GM20431 (cell line): ENCODE data around the gene PTDSS2.
"Not testable (repeated sequence)": the region's sequence is repeated elsewhere in the genome, so short reads cannot be mapped to it uniquely, and the experiment has no call there.

Source experiments
- in situ Hi-C: fragments of 300-500 bp; cut with MseI, MboI; formaldehyde crosslinking; loops from one replicate; pipeline ENCODE4 v1.15.0; 2020; ENCODE audit warnings: low sequenced_read_pairs; ENCODE audit not compliant: unreplicated experiment

Gene PTDSS2

DNA sequence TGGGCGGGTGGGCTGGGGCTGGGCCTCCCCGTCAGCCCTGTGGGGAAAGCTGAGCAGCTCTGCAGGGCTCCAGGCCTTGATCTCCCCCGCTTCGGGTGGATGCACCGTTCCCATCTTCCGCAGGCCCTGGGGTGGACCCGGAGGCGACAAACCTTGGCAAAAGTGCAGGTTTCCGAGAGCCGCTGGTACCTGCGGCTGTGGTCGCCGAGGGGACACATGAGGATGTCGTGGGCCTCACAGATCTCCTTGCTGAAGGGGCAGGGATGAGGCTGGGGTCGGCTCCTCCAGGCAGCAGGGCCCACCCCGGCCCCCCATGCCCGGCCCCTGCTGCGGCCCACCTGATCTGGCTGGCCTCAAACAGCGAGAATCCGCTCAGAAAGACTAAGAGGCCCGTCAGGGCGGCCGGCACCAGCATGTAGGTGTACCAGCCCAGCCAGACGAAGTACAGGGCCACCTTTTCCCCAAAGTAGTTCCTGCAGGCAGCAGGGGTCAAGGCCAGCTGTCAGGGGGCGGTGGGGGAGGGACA is 20.1 kb upstream of the PTDSS2 start:
- in situ Hi-C loops, result no loop called here

DNA sequence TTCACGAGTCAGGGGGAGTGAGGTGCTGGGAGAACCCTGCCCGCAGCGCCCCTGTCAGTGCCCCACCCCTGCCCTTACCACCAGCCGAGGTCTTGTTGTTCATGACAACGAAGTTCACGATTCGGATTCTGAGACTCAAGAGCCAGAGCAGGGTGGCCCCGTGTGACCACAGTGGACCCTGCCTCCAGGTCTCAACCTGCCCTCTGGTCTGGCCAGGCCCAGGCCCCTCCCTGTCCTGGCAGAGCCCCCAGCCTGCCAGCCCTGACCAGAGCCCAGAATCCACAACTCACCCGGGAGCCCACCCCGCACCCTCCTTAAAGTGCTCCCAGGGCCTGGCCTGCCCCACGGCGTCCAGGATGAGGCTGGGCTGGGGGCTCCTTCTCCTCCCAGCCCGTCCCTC is 18.2 kb upstream of the PTDSS2 start:
- in situ Hi-C loops, result no loop called here

GRCh38 chr11:432501-433100 is 17.5 kb upstream of the PTDSS2 start:
- in situ Hi-C loops, result no loop called here

- in situ Hi-C loops, result no loop called here
These were observed 17.0 kb upstream of the PTDSS2 start for GRCh38 chr11:433111-433510.

DNA sequence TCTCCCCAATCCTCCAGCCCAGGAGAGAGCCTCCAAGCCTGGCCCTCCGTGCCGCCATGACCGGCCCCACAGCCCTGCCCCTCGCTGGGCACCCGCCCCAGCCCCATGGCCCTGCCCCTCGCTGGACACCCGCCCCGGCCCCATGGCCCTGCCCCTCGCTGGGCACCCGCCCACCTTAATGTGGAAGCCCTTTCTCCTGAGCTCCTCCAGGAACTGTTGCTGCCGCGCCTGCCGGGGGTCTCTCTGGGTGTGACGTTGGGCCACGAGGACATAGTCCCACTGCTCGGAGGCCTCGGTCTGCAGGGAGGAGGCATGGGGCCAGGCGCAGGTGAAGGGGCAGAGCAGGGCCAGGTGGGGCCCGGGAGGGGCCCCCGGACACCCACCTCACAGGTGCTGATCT is 16.4 kb upstream of the PTDSS2 start:
- in situ Hi-C loops, result no loop called here

DNA sequence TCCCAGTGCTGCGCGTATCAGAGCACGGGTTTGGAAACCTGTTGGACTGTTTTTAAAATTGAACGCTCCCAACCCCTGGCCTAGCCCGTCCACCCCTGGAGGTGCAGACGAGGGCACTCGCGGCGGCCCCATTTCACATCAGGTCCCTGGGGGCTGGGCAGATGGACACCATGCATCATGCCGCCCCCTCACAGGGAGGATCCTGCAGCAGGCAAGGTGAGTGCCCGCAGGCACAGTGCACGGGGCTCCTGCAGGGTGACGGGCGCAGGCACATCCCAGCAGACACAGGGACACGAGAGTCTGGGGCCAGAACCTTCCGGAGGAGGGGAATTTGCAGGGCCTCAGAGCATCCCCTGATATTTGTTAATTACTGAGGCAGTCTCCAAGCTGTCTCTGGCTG is 15.6 kb upstream of the PTDSS2 start:
- in situ Hi-C loops, result no loop called here

DNA sequence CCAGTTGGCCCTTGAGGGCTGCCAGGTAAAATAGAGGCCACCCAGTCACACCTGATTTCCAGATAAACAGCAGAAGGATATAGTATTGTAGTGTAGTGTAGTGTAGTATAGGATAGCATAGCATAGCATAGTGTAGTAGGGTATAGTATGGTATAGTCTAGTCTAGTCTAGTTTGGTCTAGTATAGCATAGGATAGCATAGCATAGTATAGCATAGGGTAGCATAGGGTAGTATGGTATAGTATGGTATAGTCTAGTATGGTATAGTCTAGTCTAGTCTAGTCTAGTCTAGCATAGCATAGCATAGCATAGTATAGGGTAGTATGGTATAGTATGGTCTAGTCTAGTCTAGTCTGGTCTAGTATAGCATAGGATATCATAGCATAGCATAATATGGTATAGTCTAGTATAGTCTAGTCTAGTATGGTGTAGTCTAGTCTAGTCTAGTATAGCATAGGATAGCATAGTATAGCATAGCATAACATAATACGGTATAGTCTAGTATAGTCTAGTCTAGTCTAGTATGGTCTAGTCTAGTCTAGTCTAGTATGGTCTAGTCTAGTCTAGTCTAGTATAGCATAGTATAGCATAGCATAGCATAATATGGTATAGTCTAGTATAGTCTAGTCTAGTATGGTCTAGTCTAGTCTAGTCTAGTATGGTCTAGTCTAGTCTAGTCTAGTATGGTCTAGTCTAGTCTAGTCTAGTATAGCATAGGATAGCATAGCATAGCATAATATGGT is 14.9 kb upstream of the PTDSS2 start:
- in situ Hi-C loops, result not testable (repeated sequence)

DNA sequence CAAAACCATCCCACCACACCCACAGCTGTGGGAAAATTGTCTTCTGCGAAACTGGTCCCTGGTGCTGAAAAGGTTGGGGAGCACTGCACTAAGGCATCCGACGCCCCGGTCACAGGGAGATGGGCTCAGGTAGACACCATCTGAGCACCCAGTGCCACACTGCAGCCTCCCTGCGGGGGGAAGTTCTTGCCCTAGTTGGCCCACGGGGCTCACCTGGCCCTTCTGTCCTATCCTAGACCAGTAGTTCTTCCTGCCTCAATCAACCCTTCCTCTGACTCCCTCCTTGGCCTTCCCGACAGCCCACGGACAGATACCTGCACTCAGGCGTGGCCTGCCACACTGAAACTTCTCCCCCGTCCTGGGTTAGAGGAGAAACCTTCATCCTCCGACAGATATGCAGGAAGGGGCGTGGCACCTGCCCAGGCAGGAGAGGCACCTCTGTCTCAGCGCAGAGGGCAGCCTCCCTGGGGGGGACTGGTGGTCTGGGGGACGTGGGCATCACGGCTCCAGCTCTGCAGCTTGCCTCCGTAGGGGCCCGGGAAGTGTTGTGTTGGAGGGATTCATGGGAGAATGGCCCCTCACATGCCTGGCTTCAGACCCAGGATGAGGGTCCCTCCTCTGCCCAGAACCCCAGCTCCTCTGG is 12.7 kb upstream of the PTDSS2 start:
- in situ Hi-C loops, result no loop called here

DNA sequence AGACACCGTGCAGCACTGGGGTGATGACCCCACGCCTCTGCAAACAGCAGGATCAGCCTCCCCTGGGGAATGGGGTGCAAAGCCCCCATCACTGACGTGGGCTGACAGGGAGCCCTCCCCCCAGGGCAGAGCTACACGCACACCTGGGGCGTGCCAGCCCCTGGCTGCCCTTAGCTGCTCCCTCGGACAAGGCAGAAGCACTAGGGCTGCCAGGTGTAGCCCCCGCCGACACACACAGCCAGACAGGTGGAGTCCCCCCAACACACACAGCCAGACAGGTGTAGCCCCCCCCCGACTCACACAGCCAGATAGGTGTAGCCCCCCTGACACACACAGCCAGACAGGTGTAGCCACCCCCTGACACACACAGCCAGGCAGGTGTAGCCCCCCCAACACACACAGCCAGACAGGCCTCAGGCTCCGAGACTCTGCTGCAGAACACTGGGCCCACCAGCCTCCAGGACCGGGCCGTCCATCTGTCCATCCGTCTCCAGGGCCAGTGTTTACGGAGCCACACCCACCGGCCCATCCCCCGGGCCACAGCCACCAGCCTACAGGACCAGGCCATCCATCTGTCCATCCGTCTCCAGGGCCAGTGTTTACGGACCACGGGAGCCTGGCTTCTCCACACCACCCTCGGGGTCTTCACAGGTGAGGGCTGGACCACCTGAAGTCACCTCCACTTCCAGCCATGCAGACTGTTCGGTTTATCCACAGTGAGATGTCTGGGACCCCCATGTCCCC is 11.8 kb upstream of the PTDSS2 start:
- in situ Hi-C loops, result no loop called here

DNA sequence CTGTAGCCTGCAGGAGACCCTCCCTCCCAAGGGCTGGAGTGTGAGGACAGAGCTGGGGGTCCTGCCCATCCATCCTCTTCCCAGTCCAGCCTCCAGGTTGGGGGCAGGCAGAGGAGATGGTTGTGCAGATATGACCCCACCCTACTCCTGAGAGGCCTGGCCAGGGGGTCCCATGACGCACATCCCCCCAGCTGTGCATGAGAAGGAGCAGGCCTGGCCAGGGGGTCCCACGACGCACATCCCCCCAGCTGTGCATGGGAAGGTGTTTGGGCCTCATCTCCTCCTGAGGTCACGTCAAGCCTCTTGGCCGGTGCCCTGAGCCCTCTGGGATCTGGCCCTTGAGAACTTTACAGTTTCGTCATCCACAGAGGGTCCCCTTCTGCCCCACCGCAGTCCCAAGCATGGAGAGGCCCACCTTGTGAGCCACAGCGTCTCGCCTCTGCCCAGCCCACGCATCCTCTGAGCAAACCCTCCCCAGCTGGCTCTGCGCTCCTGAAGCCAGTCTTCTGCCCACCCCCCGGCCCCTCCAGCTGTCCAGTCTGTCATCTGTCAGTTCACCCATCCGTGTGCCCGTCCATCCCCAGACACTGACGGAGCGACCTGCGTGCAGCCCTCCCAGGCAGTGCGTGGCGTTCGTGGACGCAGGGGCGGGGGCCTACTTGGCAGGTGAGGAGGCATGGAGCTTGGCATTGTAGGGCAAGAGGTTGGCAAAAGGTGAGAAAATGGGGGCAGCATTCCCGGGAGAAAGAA is 10.6 kb upstream of the PTDSS2 start:
- in situ Hi-C loops, result no loop called here

- in situ Hi-C loops, result no loop called here
These were observed 9.7 kb upstream of the PTDSS2 start for GRCh38 chr11:440065-441042.

DNA sequence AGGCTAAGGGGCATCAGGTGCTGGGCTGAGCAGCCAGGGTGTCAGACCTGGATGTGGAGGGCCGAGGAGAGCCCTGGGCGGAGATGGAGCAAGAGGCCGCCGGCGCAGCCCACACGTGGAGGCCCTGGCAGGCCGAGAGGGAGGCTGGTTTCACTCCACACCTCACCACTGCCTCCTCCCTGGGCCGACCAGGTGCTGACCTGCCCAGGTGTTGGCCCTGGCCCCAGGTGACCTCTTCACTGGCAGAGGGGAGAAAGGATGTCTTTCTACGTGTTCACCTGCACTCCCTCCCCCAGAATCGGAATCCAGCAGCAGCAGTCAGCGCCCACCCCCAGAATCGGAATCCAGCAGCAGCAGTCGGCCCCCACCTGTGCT is 9.0 kb upstream of the PTDSS2 start:
- in situ Hi-C loops, result no loop called here

- in situ Hi-C loops, result no loop called here
These were observed 8.4 kb upstream of the PTDSS2 start, which contains the start of gene ANO9 for GRCh38 chr11:441418-442274. TSS of gene ANO9 (minus strand) at chr11:442011. CDS start at chr11:441926, 85 bp downstream.

GRCh38 chr11:442611-443081 is 7.4 kb upstream of the PTDSS2 start:
- in situ Hi-C loops, result no loop called here

DNA sequence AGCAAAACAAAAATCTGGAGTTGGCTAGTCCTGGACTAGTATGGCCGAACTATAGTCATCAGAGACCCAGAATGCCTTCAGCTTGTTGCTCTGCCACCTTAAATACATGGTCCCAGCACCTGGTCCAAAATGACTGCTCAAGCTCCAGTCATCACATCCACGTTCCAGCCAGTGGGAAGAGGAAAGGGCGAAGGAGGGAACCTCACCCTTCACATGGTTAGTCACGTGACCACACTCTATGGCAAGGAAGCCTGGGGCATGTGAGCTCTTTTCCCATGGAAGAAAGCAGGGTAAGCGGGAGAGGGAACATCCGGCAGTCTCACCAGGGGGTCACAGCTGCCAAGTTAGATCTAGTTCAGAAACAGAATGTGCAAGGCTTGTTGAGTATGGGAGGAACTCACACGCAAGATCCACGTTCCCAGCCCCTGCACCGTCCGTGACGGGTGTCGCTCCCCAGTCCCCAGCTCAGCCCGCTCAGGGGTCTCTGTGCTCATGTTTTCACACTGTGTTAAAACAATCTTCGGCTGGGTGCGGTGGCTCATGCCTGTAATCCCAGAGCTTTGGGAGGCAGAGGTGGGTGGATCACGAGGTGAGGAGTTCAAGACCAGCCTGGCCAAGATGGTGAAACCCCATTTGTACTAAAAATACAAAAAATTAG is 6.4 kb upstream of the PTDSS2 start:
- in situ Hi-C loops, result no loop called here

GRCh38 chr11:444396-445144 is 5.5 kb upstream of the PTDSS2 start:
- in situ Hi-C loops, result no loop called here
